ENCODE measurements around the gene TMEM81.

The TMEM81 gene, protein sequence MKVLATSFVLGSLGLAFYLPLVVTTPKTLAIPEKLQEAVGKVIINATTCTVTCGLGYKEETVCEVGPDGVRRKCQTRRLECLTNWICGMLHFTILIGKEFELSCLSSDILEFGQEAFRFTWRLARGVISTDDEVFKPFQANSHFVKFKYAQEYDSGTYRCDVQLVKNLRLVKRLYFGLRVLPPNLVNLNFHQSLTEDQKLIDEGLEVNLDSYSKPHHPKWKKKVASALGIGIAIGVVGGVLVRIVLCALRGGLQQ
- total RNA-seq: 0.57 to 1.8 (median 1.0) reads per million in 17 experiments

DNA sequence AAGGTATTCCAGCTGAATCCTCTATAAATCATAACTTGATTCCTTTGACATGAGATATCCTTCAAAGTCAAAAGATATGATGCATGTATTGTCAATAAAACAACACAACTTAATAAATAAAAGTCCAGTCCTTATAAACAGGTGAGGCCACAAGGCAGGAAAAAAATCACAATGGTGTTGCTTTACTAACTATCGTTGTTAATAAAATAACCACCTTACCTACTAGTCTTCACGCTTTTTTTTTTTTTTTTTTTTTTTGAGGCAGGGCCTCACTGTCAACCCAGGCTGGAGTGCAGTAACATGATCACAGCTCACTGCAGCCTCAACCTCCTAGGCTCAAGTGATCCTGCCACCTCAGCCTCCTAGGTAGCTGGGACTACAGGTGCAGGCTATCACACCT is at the start of gene TMEM81:
Gene TMEM81 (minus strand): TSS at position 101 of the 400 bp plus-strand sequence. CDS start 140 bp downstream, outside the sequence.
- DNase-seq: no peak

DNA sequence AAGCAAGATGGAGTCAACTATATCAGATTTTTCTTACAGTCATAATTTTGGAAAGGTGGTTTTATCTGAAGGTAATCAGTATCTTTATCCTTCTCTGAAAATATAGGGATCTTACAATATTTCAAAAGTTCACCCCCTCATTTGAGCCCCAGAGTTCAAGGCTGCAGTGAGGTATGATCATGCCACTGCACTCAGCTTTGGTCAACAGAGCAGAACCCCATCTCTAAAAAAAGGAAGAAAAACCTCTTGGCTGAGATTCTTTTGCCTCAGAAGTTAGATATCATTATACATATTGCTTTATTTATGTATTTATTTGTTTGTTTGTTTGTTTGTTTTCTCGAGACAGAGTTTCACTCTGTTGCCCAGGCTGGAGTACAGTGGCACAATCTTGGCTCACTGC is 49.0 kb upstream of the TMEM81 start:
- no peak for DNase-seq

DNA sequence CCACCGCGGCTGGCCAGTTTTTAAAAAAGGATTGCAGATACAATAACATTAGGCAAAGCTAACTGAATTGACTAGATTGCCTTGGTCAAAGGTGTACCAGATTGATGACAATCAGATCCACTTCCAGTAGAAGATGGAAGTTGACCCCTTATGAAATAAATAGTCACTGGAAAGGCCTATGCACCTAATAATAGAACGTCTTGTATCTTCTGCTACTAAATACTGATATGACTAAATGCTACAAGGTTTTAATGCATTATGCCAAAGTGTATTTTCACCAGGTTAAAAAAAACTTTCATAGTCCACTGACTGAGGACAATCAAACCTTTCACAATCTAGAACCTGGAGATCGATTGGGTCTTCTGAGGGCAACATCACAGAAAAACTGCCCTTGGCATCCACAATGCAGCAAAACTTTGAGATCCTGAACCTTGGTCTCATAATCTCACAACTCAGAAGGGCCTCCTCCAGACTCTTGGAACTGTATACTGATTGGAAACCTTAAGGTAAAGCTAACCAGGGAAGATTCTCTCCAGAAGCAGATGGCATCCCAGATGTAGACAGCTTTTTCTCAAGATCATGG is 45.3 kb upstream of the TMEM81 start:
- no peak for DNase-seq

DNA sequence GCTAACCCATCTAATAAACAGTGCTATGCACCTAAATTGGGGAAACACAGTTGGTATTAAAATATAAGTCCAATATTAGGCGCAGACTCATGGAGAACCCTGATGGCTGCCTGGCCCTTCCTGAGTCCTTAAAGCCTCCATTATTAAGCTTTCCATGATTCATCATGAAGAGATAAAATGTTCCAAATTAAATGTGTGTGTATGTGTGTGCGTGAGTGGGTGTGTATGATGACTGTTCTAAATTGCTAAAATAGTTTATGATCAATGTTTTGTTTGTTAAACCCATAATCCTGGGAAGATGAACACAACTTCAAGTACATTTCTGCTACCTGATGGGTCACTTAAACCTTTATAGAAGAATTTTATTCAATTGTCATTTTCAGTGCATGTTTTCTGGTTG is 43.8 kb upstream of the TMEM81 start:
- DNase-seq: peak in 1 of 4 experiments; percentile 5

DNA sequence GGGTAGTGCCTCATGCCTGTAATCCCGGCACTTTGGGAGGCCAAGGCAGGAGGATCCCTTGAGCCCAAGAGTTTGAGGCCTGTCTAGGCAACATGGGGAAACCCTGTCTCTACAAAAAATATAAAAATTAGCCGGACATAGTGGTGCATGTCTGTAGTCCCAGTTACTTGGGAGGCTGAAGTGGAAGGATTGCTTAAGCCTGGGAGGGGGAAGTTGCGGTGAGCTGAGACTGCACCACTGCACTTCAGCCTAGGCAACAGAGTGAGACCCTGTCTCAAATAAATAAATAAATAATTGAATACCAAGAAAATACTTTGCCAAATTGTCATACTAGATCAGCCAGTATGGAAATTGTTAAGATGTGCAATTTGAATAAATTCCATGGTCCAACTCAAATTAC is 43.4 kb upstream of the TMEM81 start:
- peak; percentile 8 to 55 (median 45) for DNase-seq

DNA sequence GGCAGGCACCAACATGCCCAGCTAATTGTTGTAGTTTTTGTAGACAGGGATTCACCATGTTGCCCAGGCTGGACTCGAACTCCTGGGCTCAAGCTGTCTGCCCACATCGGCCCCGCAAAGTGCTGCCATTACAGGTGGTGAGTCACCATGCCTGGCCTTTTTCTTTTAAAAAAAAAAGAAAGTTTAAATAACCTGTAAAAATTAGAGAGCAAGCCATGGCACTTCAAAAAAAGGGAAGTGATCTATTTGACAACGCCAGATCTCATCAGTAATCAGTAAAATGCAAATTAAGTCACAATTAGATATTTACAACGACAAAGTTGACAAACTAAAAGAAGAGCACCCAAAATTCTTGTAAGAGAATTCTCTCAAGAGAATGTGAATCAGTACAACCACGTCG is 40.5 kb upstream of the TMEM81 start:
- no peak for DNase-seq

DNA sequence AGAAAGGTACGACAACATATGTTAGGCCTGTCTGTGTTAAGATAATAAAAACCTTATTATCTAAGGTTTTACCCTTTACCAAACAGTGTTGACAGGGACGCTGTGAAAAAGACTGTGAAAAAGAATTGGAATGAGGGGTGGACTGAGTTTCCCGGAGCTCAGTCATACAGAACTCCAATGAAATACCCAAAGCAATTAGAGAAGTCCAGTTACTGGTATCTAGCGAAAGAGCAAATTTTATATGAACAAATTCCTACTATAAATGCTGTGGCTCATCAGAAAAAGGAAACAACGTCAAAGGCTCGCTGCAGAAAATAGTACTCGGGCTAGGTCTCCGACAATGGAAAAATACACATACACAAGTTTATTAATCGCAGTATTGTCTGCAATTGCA is 38.2 kb upstream of the TMEM81 start:
- no peak for DNase-seq

DNA sequence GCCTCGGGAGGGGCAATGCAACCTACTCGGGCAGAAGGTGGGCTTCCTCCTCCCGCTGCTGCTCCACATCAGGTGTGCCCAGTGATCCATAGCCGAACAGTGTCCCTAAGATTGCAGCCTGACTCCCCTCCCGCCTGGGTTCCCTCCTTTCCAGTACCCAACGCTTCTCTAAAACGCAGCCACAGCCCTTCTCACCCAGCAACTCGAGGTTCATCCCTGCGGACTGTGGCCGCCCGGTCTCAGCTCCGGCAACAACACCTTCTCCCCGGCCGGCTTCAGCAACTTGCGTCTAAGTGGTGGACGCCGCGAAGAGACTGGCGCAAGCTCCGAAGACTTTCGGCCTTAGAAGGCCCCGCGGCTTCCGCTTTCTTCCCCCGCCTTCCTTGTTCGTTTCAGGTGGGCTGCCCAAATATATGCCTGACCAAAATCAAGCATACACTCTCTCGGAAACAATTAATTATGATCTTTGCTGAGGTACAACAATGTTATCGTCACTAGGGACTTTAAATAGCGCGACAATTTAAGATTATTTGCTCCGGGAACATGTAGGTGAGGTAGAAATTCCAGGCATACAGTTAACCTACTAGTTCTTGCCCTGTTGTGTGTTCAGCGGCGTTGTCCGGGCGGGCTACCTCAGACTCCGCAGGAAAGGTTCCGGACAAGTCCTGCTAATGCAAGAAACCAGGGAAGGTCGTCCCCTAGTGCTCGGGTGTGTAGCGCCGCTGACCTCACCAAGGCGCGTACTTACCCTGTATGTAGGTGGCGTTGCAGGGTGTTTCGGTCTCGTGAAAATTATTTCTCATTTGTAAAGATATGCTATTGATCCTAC is 37.6 kb upstream of the TMEM81 start, which contains the start of gene RBBP5:
Gene RBBP5 (minus strand): TSS at position 319 of the 829 bp plus-strand sequence. CDS start 105 bp downstream, at position 214.
- peak; percentile 96 to 98 (median 97) for DNase-seq

DNA sequence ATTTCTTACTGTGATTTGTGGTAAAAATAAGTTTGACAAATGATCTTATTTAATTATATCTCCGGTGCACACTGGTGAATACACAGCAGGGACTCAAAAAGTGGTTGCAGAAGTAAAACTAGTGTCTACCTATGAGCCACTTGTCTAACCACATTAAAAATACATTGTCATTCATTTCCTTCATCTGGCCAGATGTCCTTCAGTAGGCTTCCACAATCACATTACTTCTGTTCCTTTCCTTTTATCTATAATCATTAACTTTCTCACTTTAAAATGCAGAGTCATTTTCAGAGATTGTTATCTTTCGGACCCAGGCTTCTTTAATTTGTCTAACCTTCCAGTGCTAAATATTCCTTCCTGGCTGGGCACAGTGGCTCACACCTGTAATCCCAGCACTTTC is 34.5 kb upstream of the TMEM81 start:
- no peak for DNase-seq

DNA sequence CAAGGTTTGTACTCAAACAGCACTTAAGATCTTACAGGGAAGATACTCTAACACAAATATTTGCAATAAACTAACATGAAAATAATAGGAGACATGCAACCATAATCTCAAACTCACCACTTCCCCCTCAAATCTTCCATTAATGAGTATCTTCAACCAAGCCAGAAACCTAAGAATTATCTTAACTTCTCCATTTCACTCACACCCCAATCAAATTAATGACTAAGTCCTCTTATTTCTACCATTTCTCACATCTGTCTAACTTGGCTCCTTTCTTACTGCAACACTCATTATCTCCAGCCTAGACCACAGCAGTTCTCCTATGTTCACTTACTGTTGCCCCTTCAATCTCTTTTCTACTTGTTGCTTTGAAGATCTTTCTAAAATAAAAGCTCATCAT is 27.1 kb upstream of the TMEM81 start:
- DNase-seq: no peak

DNA sequence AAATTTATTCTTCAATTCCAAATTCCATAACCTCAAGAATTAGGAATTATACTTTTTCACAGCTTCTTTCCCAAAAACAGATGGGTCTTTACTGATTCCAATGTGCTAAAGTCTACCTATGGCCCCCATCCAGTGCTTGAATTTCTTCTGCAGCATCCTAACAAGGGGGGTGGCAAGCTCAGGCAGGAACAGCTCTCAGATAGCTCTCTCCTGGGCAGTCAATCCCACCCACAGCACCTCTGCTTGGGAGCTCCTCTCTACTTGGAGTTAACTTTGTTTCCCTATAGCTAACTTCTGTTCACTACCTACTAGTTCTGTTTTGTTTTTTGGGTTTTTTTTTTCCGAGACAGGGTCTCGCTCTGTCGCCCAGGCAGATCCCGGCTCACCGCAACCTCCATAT is 25.5 kb upstream of the TMEM81 start:
- DNase-seq: no peak

DNA sequence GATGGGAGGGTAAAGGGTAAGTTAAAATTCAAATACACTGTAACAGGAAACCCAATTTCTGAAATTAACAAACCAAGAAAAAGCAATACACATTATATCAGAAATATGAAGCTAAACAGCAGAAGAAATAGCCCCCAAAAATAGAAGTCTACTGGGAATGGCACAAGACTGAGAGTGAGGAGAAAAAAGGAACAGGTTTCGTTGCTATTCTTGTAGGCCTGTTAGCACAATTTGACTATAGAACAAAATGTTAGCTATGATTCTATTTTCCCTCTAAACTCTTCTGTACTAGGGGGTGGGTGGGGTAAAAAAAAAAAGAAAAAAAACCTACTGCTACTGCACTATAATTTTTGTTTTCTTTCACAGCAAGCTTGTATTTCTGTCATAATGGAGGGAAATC is 25.0 kb upstream of the TMEM81 start:
- DNase-seq: no peak

DNA sequence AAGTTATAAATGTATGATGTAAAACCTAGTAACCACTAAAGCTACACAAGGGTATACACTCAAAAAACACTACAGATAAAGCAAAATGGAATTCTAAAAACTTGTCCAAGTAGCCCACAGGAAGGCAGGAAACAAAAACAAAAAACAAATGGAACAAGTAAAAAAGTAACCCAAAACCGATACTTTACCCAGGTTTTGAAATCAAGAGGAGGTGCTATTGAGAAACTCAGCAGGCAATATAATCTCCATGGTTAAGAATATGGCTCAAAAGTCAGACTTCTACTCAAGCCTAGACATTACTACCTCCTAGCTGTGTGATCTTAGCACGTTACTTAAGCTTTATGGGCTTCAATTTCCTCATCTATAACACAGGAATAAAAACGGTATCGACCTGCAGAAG is 24.2 kb upstream of the TMEM81 start:
- DNase-seq: no peak

DNA sequence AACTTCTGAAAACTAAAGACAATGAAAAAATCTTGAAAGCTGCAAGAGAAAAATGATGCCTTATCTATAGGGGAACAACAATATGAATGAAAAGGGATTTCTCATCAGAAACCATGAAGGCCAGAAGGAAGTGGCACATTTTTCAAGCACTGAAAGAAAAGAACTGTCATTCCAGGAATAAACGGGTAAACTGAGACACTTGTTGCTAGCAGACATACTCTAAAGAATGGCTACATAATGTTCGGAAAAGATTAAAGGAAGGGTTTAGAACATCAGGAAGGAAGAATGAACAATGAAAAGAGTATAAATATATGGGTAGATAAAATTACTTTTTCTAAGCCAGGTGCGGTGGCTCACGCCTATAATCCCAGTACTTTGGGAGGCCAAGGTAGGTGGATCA is 23.1 kb upstream of the TMEM81 start:
- DNase-seq: no peak

DNA sequence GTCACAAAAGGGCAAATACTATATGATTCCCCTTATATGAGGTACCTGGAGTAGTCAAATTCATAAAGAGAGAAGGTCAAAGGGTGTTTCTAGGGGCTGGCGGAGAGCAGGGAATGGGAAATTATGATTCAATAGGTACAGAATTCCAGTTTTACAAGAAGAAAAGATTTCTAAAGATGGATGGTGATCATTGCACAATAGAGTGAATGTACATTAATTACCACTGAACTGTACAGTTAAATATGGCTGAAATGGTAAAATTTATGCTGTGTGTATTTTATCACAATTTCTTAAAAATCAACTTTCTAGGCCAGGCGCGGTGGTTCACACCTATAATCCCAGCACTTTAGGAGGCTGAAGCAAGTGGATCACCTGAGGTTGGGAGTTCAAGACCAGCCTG is 18.1 kb upstream of the TMEM81 start:
- DNase-seq: no peak

DNA sequence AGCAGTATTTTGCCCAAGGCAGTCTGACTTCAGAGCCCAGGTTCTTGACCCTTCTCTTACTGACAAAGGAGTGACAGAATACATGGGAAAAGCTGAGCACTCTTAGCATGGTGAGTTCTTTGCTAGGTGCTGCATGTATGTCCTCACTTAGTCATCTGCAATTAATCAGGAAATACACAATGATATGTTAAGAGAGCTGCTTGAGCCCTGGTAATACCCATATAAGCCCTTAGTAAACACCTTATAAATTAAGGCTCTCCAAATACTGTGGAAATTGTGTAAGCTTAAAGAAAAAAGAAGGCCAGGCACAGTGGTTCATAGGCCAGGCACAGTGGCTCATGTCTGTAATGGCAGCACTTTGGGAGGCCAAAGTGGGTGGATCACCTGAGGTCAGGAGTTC is 14.0 kb upstream of the TMEM81 start:
- DNase-seq: no peak

DNA sequence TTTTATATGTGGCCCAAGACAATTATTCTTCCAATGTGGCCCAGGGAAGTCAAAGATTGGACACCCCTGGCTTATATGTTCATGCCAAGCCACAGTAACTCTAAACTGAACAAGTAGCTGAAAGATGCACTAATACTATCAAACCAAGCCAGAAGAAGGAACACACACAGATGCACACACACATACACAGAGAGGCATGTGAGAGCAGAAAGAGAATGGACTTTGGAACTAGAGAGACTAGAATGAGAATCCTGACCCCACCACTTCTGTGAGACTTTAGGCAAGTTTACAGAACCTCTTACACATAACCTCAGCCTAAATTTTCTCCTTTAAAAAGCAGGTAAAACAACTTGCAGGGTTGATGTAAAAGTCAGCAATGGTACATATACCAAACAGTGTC is 11.2 kb upstream of the TMEM81 start:
- no peak for DNase-seq

DNA sequence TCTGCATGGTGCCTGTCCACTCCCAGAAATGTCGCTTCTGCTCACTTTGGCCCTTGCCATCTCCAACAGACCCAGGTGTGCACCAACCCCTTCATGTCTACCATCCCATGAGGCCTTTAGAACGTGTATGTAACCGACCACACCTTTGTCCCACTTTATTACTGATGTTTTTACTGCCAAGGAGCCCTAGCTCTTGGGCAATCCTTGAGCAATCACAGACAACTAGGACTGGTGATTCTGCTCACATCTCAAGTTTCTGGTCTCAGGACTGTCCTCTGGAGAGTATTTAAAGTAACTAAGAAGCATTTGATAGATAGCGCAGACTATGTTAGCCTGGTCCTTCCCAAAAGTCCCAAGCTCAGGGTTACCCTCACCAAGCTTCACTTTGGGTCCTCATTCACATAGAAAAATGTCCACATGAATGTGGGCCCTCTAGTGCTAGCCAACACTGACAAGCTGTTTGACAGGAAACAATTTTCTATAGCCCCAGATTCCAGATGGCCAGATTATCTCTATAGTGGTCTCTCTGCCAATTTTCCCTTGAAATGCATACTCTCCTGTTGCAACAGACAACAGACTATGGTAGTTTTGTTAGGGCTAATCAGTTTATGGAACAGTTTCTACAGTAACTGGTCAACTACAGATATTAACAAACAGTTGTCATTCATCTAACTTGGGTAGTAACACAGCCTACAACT is 6.9 kb upstream of the TMEM81 start:
- no peak for DNase-seq

DNA sequence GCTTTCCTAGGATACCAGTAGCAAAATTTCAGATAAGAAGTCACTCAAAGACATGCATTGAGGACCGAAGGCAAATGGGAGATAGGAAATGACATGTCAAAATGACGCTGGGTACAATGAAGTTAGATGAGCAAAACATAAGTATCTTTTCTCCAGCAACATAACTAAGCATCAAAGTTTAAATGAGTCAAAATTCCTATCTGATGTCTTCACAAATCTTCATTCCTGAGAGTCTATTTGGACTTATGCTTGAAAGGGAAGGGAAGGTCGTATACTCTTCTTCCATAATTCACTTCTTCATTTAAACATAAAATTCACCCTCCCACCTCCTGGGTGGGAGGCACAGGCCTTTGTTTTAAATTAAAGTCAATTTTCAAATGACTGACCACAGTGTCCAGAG is 4.1 kb upstream of the TMEM81 start:
- DNase-seq: no peak

DNA sequence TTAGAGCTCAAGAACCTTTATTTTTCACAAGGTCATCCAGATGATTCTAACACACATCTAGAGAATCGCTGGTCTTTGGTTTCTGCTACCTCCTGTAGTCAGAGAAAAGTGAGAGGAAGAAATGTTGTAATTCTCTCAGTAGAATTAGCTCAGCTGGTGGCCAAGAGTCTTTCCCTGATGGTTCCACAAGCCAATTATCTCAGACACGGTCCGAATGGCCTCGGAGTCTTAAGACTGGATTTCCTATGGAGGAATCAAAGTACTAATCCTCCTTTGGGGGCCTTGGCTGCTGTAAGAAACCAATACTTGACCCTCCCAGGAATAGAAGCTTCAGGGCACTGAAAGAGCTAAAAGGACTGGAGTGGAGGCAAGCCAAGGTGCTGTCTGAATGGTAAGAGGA is 1.8 kb downstream of the TMEM81 start:
- no peak for DNase-seq

DNA sequence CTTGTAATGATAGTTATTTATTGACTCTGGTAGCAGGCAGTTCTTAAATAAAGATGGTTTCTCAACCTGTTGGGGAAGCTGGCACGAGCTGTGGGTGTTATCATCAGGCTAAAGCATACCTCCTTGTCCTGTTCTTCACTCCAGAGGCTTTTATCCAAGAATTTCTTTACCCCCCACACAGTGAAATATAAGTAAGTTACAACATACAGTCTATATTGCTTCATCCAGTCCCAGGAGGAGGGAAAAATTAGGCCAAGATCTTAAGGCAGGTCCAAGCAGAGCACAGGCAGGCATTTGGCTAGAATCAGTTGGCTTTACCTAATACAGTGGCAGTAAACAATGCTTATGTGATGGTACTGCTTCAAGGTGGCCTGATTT is 6.3 kb downstream of the TMEM81 start:
- DNase-seq: no peak

DNA sequence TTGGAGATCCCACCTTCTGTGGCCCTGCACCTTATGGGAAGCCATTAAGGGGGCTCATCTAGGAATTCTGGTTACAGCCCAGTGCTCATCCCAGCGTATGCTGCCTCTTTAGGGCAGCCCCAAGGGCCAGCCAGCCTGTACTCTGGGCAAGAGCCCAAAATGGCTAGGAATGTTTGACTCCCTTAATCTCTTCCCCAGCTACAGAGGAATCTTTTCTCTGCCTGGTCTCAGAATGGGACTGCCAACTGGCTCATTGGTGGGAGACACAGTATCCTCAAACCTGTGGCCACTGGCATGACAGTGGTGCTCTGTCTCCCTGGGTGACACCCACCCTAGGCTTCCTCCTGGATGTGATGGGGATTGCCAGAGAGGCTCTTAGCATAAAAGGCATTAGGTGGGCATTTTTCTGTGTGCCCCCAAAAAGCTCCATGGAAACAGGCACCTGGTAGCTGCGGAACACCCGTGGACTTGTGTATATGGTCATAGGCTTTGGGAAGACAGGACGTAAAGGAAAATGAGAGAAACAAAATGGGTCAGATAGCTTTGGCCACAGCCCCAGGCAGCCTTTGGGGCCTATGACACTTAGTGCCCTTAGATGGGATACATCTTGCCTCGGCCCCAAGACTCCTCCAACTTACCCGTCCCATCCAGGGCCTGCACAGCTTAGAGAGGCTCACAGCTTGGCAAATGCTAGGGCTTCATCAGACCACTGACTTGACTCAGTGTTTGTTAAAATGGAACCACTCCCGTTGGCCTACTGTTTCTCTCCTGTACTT is 6.9 kb downstream of the TMEM81 start:
- no peak for DNase-seq

All from suppressor macrophage (primary cell).